T-helper 22 cell (primary cell): ENCODE results near the gene GPR37L1.

Experiments
- DNase-seq: peaks from one replicate; pipeline ENCODE4 v3.0.0-alpha.2; 2020; ENCODE audit warnings: low read depth

Gene GPR37L1, protein sequence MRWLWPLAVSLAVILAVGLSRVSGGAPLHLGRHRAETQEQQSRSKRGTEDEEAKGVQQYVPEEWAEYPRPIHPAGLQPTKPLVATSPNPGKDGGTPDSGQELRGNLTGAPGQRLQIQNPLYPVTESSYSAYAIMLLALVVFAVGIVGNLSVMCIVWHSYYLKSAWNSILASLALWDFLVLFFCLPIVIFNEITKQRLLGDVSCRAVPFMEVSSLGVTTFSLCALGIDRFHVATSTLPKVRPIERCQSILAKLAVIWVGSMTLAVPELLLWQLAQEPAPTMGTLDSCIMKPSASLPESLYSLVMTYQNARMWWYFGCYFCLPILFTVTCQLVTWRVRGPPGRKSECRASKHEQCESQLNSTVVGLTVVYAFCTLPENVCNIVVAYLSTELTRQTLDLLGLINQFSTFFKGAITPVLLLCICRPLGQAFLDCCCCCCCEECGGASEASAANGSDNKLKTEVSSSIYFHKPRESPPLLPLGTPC

DNA sequence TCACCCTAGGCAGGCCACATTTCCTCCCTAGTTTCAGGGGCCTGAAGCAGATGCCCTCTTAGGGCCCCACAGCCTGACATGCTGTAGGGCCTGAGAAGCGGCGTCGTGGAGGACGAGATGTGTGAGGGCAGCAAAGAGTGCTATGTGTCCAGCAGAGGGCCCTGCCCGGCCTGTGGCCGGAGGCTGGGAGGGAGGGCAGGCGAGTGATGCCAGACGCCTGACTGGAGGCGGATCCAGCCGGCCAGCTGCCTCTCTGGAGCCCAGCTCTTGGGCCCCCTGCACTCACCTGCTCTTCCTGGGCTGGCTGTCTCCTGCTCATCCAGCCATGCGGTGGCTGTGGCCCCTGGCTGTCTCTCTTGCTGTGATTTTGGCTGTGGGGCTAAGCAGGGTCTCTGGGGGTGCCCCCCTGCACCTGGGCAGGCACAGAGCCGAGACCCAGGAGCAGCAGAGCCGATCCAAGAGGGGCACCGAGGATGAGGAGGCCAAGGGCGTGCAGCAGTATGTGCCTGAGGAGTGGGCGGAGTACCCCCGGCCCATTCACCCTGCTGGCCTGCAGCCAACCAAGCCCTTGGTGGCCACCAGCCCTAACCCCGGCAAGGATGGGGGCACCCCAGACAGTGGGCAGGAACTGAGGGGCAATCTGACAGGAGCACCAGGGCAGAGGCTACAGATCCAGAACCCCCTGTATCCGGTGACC is at the start of gene GPR37L1:
GPR37L1 (plus strand) TSS at position 279 of the 697 bp plus-strand sequence; CDS start at position 326, 47 bp downstream.
- no peak for DNase-seq

DNA sequence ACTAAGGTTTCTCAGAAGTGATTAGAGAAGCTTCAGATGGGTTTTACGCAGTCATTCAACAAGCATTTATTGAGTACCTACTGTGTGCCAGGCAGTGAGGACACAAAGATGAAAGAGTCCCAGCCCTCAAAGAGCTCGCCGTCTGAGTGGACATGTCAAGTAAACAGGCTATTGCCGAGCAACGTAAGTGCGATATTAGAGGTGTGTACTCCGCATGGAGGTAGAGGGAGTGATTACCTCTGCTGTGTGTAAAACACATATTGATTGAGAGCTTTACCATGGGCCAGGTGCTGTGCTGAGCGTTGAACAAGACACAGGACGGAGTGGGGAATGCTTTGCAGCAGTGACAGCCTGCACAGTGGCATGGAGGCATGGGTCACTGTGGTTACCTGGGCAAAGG is 49.5 kb upstream of the GPR37L1 start:
- no peak for DNase-seq

DNA sequence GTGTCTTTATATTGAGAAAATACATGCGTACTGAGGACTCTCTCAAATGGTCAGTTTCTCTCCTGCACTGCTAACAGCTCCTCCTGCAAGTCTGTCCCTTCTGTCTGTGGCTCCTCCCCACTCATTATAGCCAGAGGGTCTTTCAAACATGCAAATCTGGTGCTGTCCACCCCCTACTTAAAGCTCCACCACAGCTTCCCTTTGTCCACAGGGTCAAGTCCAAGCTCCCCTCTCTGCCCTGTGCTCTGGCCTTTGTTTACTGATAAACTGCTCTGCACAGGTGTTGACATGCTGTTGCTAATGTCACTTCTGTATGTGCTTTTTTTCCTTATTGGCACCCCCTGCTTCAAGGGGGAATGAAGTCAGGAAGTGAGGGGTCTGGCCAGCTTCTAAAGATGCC is 47.7 kb upstream of the GPR37L1 start:
- no peak for DNase-seq

DNA sequence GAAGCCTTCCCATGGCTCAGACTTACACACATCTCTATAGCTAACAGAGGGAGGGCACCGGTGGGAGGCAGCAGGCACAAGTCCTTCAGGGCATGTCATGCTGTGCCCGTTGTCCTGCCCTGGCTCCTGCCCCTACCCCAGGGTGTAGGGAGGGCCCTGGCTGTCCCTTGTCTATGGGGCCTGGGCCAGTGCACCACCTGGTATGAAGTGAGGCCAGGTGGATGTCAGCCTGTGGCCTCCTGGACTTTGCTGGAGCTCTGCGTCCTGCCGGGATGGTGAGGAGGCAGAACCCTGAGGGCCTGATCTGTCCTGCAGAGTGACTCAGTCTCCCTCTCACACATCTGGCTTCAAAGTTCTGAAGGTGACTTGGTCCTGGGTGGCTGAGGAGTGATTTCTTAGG is 47.3 kb upstream of the GPR37L1 start:
- no peak for DNase-seq

DNA sequence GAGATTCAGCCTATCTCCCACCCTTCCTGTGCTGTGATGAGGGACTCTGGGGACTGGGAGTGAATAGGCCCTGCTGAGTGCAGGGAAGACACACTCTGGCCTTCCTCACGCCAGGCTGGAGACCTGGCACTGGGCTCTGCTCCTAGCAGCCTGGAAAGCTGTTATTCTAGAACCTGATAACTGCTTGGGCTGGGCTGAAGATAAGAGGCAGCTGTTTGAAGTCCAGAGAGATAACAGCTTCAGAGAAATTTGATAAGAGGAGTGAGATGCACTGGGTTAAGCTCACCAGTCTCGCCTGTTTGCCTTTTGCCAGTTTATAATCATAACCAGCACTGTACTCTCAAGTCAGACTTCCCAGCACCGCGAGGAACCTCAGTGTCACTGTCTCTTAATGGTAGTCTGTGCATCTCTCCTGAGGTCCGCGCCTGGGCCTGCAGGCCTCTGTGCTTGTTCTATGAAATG is 46.6 kb upstream of the GPR37L1 start:
- DNase-seq, result no peak

DNA sequence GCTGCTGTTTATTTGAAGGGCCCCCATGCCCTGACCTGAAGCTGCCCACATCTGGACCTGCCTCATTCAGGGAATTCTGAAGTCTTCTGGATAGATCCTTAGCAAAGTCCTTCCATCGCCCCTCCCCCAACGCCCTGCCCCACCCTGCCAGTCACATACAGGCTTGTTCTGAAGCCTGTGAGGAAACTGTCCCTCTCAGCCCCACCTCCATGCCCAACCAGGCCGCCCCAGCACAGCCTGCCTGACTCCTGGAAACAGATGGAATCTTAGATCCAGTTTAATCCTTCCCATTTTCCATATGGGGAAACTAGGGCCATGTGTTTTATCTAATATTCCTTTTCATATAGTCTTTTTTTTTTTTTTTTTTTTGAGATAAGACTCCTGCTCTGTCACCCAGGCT is 44.5 kb upstream of the GPR37L1 start:
- no peak for DNase-seq

DNA sequence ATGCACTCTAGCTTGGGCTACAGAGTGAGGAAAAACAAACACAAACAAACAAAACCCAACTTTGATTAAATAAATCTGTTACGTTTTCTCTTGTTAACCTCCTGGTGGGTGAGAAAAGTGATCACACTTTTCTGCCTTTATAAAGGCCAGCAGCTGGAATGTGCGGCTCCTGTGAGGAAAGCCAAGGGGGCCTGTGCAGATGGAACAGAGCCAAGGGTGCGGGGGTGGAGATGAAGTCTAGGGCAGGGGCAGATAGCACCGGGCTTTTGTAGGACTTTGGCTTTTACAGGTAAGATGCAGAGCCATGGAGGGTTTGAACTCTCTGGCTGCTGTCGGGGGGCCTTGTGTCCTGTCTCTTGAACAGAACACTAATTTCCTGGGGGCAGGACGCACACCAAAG is 40.7 kb upstream of the GPR37L1 start:
- no peak for DNase-seq

DNA sequence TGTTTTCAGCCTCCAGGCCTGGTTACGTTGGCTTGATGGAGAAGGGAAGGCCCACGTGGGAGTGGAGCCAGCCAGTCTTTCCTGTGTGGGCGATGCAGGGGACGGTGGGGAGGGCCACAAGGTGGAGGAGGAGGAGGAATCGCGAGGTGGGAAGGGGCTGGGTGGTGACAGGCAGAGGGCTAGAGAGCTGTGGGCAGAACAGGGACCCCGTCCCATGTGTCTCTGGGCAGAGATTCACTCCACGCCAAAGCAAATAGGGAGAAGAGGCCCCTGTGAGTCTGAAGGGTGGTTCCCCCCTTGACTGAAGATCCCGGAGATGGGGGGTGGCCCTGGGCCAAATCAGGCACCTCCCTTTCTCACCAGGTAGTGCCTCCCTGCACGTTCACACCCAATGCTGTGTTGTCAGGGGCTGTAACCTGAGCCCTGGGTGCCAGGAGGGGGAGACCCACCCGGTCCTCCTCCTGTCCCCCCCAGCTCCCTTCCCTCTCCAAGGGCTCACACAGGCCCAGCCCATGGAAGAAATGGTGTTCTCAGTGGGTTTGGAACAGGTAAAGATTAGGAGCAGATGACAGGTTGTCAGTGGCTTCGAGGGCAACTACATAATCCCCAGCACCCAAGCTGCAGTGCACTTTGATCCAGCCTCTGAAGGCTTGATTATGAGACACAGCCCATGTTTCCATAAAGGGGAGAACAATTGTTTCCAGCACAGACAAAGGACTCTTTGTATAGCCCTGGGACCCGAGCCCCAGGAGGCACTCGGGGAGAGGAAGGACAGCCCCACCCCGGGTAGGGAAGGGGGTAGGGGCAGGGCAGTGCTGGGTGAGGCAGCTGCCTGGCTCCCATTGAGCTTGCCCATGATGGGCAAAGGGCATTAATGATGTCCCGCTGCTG is 37.7 kb upstream of the GPR37L1 start:
- no peak for DNase-seq

DNA sequence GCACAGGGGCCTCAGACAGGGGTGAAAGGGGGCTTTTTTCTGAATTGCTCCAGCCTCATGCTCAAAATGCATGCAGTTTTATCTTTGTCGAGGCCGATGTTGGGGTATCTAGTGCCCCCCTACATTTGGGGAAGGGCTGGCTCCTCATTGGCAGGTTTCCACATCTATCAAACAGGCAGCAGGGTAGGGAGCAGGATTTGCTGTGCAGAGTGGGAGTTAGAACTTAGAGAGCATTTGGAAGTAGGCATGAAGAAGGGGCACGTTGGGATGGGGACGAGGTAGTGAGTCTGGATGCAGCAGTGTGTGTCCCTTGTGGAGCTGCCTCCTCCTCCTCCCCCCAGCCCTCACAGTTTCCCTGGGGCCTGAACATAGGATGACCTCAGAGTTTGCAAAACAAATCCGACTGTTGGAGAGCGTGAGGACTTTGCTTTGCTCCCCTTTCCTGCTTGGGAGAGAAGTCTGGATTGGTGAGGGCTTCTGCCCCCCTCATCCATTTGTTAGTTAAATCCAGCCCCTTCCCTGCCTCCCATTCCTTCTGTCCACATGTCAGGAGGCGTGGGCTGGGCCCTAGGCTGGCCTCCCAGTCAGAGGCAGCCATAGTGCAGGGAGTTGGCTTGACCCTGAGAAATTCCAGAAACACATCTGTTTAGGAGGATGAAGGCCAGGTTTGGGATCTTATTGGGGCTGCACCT is 36.9 kb upstream of the GPR37L1 start:
- no peak for DNase-seq

DNA sequence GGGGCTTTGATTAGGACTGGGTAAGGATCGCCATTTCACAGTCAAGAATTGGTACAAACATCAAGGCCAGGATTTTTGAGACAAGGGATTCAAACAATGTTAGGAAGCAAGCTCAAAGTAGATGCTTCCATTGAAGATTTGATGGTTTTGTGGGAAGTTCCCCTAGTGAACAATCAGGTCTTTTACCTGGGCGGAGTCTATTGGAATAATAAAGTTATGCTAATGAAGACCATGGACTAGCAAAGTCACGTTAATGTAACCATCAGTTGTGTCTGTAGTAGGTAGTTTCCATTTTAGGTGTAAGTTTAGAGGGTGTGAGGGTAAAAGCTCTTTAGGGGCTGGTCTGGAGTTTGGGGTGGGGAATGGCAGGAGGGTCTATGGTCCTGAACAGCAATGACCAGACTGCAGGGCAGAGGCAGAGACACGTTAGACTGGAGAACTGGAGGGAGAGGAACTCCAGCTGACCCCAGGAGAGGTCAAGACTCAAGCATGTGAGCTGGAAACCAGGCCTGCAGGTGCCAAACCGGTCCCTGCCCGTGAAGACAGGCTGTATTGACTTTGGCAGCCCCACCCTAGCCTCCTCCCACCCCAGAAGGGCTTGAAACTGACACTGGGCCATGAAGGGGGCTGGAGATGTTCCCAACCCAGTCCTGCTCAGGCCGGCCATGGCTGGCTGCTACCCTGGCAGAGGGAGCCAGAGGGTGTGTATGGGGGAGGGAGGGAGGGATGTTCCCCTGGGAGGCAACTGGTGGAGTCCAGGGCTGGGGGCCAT is 36.0 kb upstream of the GPR37L1 start:
- no peak for DNase-seq

DNA sequence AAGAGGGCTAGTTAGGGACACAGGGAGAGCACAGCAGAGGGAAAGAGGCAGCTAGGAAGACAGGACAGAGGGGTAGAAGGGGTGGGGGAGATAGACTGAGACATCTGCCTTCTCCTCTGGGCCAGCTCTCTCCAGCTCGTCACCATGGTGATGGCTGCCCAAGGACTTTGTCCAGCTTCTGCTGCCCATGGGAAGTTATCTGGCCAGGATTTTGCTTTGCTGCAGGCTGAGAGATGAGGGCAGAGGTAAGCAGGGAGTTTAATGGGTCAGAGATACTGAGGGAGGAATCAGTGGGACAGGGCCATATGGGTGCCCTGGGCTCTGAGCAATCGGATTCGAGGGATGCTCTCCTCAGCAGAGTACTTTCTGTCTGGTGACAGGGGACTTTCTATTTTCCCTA is 34.5 kb upstream of the GPR37L1 start:
- DNase-seq, result no peak

DNA sequence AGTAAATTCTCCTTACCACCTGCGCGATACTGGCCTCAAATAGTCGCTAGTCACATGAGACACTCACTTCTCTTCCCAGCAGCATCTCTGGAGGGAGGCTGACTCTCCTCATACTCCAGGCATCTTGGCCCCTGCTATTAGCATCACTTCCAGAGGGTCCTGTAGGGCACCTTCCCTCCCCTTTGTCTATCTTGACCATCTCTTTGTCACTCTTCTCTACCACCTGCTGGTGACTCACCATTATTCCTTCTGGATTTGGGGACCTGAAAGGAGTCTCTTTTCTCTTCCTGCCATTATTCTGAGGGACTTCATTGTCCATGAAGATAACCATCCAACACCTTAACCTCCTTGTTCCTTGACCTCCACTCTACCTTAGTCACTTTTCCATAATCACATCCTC is 31.7 kb upstream of the GPR37L1 start:
- DNase-seq, result no peak

DNA sequence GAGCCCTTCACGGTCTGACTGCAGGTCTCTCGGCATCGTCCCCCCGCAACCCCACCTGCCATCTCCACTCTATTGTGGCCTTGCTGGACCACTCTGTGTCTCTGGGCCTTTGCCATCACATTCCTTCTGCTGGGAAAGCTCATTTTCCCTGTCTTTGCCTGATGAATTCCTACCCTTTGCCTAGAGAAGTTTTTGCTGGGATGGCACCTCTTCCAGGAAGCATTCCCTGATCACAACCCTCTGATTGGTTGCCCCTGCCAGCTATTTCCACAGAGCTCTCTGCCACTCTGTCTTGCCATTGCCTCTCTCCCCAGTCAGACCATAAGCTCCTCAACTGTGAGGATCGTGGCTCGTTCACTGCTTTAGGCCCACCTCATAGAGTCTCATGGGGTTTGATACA is 28.9 kb upstream of the GPR37L1 start:
- no peak for DNase-seq

DNA sequence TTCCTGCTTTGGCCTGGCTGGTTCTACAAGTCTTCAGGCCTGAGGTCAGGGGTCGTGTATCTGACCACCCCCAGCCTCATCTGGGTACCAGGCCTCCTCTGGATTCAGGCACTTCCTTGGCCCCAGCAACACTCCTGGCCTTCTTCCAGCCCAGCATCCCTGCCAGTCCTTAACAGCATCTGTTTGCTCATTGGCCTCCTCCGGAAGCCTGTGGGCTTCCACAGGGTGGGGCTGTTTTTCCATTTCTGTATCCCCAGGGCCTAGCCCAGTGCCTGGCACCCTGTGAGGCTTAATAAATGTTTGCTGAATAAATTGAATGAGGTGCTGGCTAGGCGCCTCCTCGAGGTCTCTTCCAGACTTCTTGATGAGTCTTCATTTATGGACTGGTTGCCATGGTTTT is 21.5 kb upstream of the GPR37L1 start:
- DNase-seq, result no peak

DNA sequence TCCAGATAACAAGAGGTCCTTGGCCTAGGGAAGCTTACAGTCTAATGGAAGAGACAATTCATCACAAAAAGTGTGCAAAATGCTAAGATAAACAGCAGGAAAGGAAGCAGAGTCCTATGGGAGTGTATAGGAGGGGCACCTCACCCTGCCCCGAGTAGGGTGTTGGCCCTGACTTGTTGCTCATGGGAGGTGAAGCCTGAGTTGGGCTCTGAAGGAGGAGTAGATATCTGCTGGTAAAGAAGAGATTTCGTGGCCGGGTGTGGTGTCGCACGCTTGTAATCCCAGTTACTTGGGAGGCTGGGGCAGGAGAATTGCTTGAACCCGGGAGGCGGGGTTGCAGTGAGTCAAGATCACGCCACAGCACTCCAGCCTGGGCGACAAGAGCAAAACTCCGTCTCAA is 18.6 kb upstream of the GPR37L1 start:
- DNase-seq, result no peak

DNA sequence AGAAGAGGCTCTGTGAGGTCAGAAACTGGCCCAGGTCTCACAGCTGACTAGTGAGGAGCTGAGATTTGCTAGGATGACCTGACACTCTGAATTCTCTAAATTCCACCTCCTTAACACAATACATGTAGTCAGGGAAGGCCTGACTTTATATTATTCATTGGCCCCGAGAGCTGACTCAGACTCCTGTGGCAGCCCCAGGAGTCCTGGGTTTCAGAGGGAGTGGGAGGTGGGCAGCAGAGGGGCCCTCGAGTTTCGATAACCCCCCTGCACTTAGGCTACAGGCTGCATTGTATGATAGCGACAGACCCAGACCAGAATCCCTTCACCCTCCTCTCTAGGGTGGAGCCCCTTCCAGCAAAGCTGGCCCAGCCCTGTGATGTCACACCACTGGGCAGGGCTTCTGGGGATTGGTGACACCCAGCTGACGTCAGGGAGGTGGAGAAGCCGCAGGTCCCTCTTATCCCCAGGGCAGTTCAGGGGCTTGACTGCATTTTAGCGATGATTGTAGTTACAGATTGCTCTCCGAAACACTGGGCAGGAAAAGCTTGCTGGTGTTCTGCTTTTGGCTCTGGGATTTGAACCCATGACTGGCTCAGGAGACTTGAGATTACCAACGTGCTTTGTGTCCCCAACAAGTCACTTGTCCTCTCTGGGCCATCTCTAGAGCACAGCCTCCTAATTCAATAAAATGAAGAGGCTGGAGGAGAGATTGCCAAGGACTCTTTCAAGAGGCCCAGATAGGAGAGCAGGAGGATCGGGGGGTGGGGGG is 17.0 kb upstream of the GPR37L1 start:
- no peak for DNase-seq

DNA sequence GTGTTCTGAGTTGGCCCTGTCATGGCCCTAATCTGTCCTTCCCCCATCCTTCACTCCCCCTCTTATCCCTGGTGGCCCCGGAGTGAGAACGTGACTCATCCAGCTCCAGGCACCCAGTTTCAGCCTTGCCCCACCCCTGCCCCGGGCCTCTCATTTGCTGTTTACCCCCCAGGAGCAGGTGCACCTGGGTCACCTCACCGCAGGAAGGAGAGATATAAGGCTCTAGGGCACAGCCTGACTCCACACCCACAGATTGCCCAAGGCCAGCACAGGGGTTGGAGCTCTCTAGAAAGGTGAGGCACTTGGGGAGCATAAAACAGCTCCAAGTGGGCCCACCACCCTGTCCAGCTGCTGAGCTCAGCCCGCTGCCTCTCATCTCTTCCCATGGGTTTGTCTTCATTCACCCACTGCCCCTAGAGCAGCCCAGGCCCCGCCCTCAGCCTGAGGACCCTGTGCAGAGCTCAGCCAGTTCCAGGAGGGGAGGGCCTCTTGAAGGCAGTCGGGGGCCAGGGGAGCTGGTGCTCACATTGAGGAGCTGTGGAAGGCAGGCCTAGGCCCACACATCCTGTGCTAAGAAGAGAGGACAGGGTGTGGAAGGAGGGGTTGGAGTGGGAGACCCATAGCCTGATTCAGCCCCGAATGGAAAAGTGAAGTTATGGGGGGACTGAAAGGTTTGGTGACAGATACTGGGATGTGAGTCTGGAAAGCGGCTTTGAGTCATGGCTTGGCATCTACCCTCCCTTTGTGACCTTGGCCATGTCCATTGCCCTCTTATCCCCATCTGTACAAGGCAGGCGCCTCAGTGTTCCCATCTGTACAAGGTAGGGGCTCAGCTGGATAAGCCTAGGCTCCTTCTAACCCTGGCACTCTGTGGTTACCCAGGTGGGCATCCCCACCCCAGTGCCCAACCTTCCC is 16.1 kb upstream of the GPR37L1 start:
- no peak for DNase-seq

DNA sequence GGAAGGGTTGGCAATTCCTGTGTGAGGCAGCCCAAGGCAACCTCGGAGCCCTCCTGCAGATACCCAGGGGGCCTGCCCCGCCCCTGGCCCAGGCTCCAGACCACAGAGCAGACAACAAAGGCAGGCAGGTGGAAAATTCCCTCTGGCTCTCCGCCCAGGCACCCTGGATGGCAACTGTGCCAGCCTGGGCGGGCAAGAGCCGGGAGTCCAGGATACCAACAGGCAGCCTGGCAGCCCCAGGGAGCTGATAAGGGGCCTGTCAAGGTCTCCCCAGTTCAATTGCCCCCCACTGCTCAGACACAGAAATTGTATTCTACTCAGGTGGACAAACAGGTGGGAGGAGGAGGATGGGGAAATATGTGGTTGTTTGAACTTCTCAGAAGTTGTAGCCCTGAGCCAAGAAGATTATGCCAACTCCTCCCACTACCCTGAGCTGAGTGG is 15.4 kb upstream of the GPR37L1 start:
- no peak for DNase-seq
